GM18508 (cell line): ENCODE results near the gene PRUNE2.

Source experiments
- ATAC-seq: cut with Tn5 transposase; IDR thresholded peaks from one replicate; pipeline ENCODE4 v1.9.1; 2021; ENCODE audit warnings: moderate number of reproducible peaks; ENCODE audit not compliant: insufficient read depth, unreplicated experiment

PRUNE2 gene

GRCh38 chr9:76592091-76592973 lies 313.6 kb downstream of the PRUNE2 start:
- no peak for ATAC-seq

GRCh38 chr9:76591256-76591950 lies 314.5 kb downstream of the PRUNE2 start:
- no peak for ATAC-seq

- ATAC-seq = no peak
Observed at GRCh38 chr9:76588316-76588715, 317.6 kb downstream of the PRUNE2 start.

- no peak for ATAC-seq
Observed at GRCh38 chr9:76586390-76587314, 319.3 kb downstream of the PRUNE2 start.

- ATAC-seq = no peak
Observed at GRCh38 chr9:76585487-76586389, 320.2 kb downstream of the PRUNE2 start.

GRCh38 chr9:76583256-76583655 lies 322.7 kb downstream of the PRUNE2 start:
- no peak for ATAC-seq

- ATAC-seq = no peak
Observed at GRCh38 chr9:76581731-76582130, 324.2 kb downstream of the PRUNE2 start.

- ATAC-seq = no peak
Observed at GRCh38 chr9:76580820-76581219, 325.1 kb downstream of the PRUNE2 start.

- no peak for ATAC-seq
Observed at GRCh38 chr9:76580188-76580587, 325.7 kb downstream of the PRUNE2 start.

GRCh38 chr9:76576344-76576743 lies 329.6 kb downstream of the PRUNE2 start:
- ATAC-seq = peak; percentile 81

- ATAC-seq = no peak
Observed at GRCh38 chr9:76575761-76576160, 330.2 kb downstream of the PRUNE2 start.

GRCh38 chr9:76573905-76574760 lies 331.8 kb downstream of the PRUNE2 start:
- ATAC-seq = no peak

GRCh38 chr9:76573408-76573807 lies 332.5 kb downstream of the PRUNE2 start:
- no peak for ATAC-seq

- ATAC-seq = no peak
Observed at GRCh38 chr9:76572151-76572550, 333.8 kb downstream of the PRUNE2 start.

- ATAC-seq = no peak
Observed at GRCh38 chr9:76571743-76572146, 334.2 kb downstream of the PRUNE2 start.

- ATAC-seq = peak; percentile 79
Observed at GRCh38 chr9:76571288-76571687, 334.6 kb downstream of the PRUNE2 start.

- ATAC-seq = no peak
Observed at GRCh38 chr9:76570826-76571225, 335.1 kb downstream of the PRUNE2 start.

- no peak for ATAC-seq
Observed at GRCh38 chr9:76567086-76567485, 338.8 kb downstream of the PRUNE2 start.

- no peak for ATAC-seq
Observed at GRCh38 chr9:76564297-76564696, 341.6 kb downstream of the PRUNE2 start.
